ENCODE data around the gene PDZK1.

PDZK1 gene

DNA sequence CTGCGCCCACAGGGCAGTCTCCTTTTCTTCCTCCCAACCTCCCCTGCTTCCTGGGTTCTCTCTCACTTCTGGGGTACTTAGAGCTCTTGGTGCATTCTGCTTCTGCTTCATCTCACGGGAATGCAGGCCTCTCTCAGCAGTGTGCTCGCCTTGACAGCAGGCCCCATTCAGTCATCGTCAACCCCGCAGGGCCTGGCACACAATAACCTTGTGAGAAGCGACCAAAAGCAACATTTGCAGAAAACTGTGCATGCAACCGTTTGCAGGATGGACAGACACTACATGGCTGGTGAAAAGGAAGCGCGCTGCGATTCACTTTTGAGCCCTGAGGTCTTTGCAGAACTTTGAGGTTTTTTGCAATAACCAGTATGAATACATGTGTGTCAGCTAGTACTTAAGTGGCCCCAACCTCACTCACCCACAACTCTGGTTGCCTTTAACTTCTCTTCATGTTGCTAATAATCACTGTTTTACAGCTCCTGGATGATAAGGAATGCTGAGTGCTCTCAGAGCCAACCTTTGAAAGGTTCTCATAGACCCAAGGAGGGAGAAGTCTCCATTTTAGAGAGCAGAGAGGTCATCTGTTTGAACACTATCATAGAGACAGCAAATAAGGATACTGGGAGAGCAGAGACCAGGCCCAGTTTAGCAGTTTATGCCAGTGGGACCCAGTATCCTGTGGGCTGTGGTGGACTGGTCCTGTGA is 9.6 kb upstream of the PDZK1 start:
- TF ChIP-seq ZNF8 (CRISPR knock-in tag; IDR thresholded peaks at IDR 0.05) (no peak), ISL1 (CRISPR knock-in tag; IDR thresholded peaks at IDR 0.05) (no peak), GLIS3 (CRISPR knock-in tag; IDR thresholded peaks at IDR 0.05) (no peak), CSDC2 (CRISPR knock-in tag; IDR thresholded peaks at IDR 0.05) (no peak), ZFP3 (CRISPR knock-in tag; IDR thresholded peaks at IDR 0.05) (no peak), RARB (CRISPR knock-in tag; IDR thresholded peaks at IDR 0.05) (no peak), ZNF70 (CRISPR knock-in tag; IDR thresholded peaks at IDR 0.05) (no peak)
- TF ChIP-seq, protein P1, sequence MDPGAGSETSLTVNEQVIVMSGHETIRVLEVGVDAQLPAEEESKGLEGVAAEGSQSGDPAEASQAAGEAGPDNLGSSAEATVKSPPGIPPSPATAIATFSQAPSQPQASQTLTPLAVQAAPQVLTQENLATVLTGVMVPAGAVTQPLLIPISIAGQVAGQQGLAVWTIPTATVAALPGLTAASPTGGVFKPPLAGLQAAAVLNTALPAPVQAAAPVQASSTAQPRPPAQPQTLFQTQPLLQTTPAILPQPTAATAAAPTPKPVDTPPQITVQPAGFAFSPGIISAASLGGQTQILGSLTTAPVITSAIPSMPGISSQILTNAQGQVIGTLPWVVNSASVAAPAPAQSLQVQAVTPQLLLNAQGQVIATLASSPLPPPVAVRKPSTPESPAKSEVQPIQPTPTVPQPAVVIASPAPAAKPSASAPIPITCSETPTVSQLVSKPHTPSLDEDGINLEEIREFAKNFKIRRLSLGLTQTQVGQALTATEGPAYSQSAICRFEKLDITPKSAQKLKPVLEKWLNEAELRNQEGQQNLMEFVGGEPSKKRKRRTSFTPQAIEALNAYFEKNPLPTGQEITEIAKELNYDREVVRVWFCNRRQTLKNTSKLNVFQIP (CRISPR knock-in tag; IDR thresholded peaks at IDR 0.05; ENCODE audit: borderline replicate concordance, low read depth) = no peak
- TF ChIP-seq, protein P2, sequence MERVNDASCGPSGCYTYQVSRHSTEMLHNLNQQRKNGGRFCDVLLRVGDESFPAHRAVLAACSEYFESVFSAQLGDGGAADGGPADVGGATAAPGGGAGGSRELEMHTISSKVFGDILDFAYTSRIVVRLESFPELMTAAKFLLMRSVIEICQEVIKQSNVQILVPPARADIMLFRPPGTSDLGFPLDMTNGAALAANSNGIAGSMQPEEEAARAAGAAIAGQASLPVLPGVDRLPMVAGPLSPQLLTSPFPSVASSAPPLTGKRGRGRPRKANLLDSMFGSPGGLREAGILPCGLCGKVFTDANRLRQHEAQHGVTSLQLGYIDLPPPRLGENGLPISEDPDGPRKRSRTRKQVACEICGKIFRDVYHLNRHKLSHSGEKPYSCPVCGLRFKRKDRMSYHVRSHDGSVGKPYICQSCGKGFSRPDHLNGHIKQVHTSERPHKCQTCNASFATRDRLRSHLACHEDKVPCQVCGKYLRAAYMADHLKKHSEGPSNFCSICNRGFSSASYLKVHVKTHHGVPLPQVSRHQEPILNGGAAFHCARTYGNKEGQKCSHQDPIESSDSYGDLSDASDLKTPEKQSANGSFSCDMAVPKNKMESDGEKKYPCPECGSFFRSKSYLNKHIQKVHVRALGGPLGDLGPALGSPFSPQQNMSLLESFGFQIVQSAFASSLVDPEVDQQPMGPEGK (CRISPR knock-in tag; IDR thresholded peaks at IDR 0.05; ENCODE audit: borderline replicate concordance) = no peak
- no peak for ATAC-seq

DNA sequence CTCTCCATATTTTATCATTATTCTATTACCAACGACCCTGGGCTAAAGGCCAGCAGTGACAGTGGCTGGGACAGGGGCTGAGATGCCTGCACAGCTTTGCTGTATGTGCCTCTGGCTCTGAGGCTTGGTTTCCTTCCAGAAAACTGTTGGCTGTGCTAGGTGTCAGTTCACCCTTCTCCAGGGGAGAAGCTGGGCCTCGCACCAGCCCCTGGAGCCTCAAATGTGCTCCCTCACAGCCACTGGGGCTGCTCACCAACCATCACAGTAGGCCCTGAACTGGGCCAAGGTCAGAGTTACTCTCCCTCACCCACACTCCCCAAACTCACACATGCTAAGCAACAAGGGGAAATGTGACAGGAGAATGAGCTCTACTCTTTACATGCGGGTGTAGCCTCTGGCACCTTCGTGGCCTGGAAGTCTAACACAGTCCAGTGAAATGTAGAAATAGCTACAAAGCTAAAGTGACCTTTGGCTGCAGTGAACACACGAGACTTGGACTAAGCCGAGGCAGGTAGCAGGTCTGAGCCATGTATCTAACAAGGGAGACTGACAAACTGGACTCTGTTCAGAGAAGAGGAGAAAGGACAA is 7.5 kb upstream of the PDZK1 start:
- no peak for ATAC-seq
- no peak for TF ChIP-seq OSR1 (CRISPR knock-in tag; IDR thresholded peaks at IDR 0.05)
- TF ChIP-seq ISL1 (CRISPR knock-in tag; IDR thresholded peaks at IDR 0.05) = no peak
- TF ChIP-seq, protein P1 (CRISPR knock-in tag; IDR thresholded peaks at IDR 0.05; ENCODE audit: borderline replicate concordance, low read depth) = no peak
- no peak for TF ChIP-seq RARB (CRISPR knock-in tag; IDR thresholded peaks at IDR 0.05)
- no peak for TF ChIP-seq BACH2 (CRISPR knock-in tag; IDR thresholded peaks at IDR 0.05; ENCODE audit: borderline replicate concordance)
- TF ChIP-seq, protein P2 (CRISPR knock-in tag; IDR thresholded peaks at IDR 0.05; ENCODE audit: borderline replicate concordance) = no peak
- no peak for TF ChIP-seq TCF4 (CRISPR knock-in tag; IDR thresholded peaks at IDR 0.05; ENCODE audit: borderline replicate concordance)
- no peak for TF ChIP-seq GLIS3 (CRISPR knock-in tag; IDR thresholded peaks at IDR 0.05)
- no peak for TF ChIP-seq CSDC2 (CRISPR knock-in tag; IDR thresholded peaks at IDR 0.05)

DNA sequence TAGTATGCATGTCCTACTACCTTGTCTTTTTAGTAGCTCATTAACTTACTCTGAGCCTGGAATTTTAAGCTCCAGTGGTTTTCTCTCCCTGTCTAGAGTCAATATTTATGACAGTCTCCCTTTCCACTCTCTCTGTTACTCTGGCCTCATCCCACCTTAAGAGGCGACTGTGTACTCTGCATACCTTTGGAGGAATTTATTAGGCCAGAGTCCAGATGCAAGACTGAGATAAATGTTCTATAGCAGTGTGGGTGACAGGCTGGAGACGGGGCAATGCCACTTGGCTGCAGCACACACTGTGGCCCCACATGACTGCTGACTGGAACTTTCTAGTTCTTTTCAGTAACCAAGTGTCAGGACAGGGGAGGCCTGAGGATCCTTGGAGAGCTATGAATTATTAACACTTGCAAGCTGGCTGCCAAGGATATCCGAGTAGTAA is 4.1 kb upstream of the PDZK1 start:
- peak; percentile 34; the same call in 2 of the 3 replicates for ATAC-seq
- TF ChIP-seq, protein P3, sequence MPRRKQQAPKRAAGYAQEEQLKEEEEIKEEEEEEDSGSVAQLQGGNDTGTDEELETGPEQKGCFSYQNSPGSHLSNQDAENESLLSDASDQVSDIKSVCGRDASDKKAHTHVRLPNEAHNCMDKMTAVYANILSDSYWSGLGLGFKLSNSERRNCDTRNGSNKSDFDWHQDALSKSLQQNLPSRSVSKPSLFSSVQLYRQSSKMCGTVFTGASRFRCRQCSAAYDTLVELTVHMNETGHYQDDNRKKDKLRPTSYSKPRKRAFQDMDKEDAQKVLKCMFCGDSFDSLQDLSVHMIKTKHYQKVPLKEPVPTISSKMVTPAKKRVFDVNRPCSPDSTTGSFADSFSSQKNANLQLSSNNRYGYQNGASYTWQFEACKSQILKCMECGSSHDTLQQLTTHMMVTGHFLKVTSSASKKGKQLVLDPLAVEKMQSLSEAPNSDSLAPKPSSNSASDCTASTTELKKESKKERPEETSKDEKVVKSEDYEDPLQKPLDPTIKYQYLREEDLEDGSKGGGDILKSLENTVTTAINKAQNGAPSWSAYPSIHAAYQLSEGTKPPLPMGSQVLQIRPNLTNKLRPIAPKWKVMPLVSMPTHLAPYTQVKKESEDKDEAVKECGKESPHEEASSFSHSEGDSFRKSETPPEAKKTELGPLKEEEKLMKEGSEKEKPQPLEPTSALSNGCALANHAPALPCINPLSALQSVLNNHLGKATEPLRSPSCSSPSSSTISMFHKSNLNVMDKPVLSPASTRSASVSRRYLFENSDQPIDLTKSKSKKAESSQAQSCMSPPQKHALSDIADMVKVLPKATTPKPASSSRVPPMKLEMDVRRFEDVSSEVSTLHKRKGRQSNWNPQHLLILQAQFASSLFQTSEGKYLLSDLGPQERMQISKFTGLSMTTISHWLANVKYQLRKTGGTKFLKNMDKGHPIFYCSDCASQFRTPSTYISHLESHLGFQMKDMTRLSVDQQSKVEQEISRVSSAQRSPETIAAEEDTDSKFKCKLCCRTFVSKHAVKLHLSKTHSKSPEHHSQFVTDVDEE (CRISPR knock-in tag; IDR thresholded peaks at IDR 0.05) = no peak
- TF ChIP-seq TOX (CRISPR knock-in tag; IDR thresholded peaks at IDR 0.05; ENCODE audit: borderline replicate concordance) (no peak), ZFP3 (CRISPR knock-in tag; IDR thresholded peaks at IDR 0.05) (no peak), ZC3H10 (CRISPR knock-in tag; IDR thresholded peaks at IDR 0.05) (no peak), RARB (CRISPR knock-in tag; IDR thresholded peaks at IDR 0.05) (no peak), ZNF565 (CRISPR knock-in tag; conservative IDR thresholded peaks at IDR 0.05; ENCODE audit: low read depth) (no peak), CSDC2 (CRISPR knock-in tag; IDR thresholded peaks at IDR 0.05) (no peak), ISL1 (CRISPR knock-in tag; IDR thresholded peaks at IDR 0.05) (no peak), OSR1 (CRISPR knock-in tag; IDR thresholded peaks at IDR 0.05) (no peak), TCF4 (CRISPR knock-in tag; IDR thresholded peaks at IDR 0.05; ENCODE audit: borderline replicate concordance) (no peak)
- TF ChIP-seq, protein P2 (CRISPR knock-in tag; IDR thresholded peaks at IDR 0.05; ENCODE audit: borderline replicate concordance) = no peak
- TF ChIP-seq, protein P1 (CRISPR knock-in tag; IDR thresholded peaks at IDR 0.05; ENCODE audit: borderline replicate concordance, low read depth) = no peak
- TF ChIP-seq, protein P4, sequence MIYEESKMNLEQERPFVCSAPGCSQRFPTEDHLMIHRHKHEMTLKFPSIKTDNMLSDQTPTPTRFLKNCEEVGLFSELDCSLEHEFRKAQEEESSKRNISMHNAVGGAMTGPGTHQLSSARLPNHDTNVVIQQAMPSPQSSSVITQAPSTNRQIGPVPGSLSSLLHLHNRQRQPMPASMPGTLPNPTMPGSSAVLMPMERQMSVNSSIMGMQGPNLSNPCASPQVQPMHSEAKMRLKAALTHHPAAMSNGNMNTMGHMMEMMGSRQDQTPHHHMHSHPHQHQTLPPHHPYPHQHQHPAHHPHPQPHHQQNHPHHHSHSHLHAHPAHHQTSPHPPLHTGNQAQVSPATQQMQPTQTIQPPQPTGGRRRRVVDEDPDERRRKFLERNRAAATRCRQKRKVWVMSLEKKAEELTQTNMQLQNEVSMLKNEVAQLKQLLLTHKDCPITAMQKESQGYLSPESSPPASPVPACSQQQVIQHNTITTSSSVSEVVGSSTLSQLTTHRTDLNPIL (CRISPR knock-in tag; IDR thresholded peaks at IDR 0.05; ENCODE audit: low read depth) = no peak
